WTC11 (cell line): ENCODE measurements around the gene TNS3.

ENCODE experiments used
- ELF4 ChIP-seq: sonication (generic); formaldehyde crosslinking; IDR thresholded peaks from 2 replicates; pipeline ENCODE4 v1.8.1; 2022; ENCODE audit warnings: low read depth, mild to moderate bottlenecking, moderate library complexity, missing genetic modification reagents
- HMGXB4 ChIP-seq: sonication (generic); formaldehyde crosslinking; IDR thresholded peaks from 2 replicates; pipeline ENCODE4 v1.8.1; 2023; ENCODE audit warnings: mild to moderate bottlenecking, moderate library complexity, missing genetic modification reagents
- KAT7 ChIP-seq: sonication (generic); formaldehyde crosslinking; IDR thresholded peaks from 2 replicates; pipeline ENCODE4 v1.8.1; 2023; ENCODE audit warnings: missing genetic modification reagents, mild to moderate bottlenecking, borderline replicate concordance
- USF2 ChIP-seq: sonication (generic); formaldehyde crosslinking; IDR thresholded peaks from 2 replicates; pipeline ENCODE4 v1.8.1; 2023; ENCODE audit warnings: mild to moderate bottlenecking, missing genetic modification reagents, moderate library complexity
- ZBTB21 ChIP-seq: sonication (generic); formaldehyde crosslinking; IDR thresholded peaks from 2 replicates; pipeline ENCODE4 v1.8.1; 2023; ENCODE audit warnings: mild to moderate bottlenecking, missing genetic modification reagents, borderline replicate concordance
- ZNF423 ChIP-seq: fragments of 250-450 bp; sonication (Bioruptor Pico); IDR thresholded peaks from 2 replicates; pipeline ENCODE4 v2.1.2; 2022; ENCODE audit warnings: mild to moderate bottlenecking, moderate library complexity
- TF ChIP-seq, protein P1 (sequence below): sonication (generic); formaldehyde crosslinking; IDR thresholded peaks from 2 replicates; pipeline ENCODE4 v1.8.0; 2022; ENCODE audit warnings: mild to moderate bottlenecking, missing genetic modification reagents
- TF ChIP-seq, protein P2 (sequence below): sonication (generic); formaldehyde crosslinking; IDR thresholded peaks from 2 replicates; pipeline ENCODE4 v1.8.0; 2023; ENCODE audit warnings: missing genetic modification reagents
- TF ChIP-seq, protein P3 (sequence below): fragments of 200-600 bp; IDR thresholded peaks from 2 replicates; pipeline ENCODE4 v1.8.0; 2022; ENCODE audit warnings: antibody characterized with exemption

DNA sequence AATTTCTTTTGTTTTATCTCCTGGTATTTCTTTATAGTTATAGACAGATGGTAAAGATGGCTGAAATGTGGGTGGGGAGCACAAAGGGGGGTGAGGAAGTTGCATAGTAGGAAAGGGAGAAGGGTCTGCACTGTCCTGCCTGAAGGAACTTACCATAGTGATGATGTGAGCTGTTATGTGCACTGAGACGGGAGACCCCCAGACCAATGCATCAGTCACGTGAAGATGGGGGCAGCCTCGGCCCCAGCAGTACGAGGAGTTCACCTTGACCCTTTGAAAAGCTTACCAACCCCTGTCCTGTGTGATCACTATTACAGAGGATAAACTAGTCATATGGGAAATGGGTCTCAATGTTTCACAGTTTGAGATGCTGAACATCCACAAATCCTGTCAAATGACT is 316.3 kb downstream of the TNS3 start:
- no peak for TF ChIP-seq HMGXB4 (CRISPR knock-in tag)
- TF ChIP-seq, protein P1, sequence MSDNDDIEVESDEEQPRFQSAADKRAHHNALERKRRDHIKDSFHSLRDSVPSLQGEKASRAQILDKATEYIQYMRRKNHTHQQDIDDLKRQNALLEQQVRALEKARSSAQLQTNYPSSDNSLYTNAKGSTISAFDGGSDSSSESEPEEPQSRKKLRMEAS: no peak
- no peak for TF ChIP-seq USF2 (CRISPR knock-in tag)
- TF ChIP-seq, protein P2, sequence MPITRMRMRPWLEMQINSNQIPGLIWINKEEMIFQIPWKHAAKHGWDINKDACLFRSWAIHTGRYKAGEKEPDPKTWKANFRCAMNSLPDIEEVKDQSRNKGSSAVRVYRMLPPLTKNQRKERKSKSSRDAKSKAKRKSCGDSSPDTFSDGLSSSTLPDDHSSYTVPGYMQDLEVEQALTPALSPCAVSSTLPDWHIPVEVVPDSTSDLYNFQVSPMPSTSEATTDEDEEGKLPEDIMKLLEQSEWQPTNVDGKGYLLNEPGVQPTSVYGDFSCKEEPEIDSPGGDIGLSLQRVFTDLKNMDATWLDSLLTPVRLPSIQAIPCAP: no peak
- no peak for TF ChIP-seq KAT7 (CRISPR knock-in tag)
- TF ChIP-seq, protein P3, sequence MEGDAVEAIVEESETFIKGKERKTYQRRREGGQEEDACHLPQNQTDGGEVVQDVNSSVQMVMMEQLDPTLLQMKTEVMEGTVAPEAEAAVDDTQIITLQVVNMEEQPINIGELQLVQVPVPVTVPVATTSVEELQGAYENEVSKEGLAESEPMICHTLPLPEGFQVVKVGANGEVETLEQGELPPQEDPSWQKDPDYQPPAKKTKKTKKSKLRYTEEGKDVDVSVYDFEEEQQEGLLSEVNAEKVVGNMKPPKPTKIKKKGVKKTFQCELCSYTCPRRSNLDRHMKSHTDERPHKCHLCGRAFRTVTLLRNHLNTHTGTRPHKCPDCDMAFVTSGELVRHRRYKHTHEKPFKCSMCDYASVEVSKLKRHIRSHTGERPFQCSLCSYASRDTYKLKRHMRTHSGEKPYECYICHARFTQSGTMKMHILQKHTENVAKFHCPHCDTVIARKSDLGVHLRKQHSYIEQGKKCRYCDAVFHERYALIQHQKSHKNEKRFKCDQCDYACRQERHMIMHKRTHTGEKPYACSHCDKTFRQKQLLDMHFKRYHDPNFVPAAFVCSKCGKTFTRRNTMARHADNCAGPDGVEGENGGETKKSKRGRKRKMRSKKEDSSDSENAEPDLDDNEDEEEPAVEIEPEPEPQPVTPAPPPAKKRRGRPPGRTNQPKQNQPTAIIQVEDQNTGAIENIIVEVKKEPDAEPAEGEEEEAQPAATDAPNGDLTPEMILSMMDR: no peak
- no peak for TF ChIP-seq ELF4
- TF ChIP-seq ZNF423 (CRISPR knock-in tag): no peak
- TF ChIP-seq ZBTB21 (CRISPR knock-in tag): no peak
